Measurements from ENCODE around the gene SEPTIN3. TPM values are rescaled to one million over a fixed set of nuclear protein-coding genes. Genes with fewer than 3 reads are reported as not detected.

Gene SEPTIN3
- total RNA-seq, 4 donors from 2014 or later = 24.3 to 37.9 (median 32.8) TPM

DNA sequence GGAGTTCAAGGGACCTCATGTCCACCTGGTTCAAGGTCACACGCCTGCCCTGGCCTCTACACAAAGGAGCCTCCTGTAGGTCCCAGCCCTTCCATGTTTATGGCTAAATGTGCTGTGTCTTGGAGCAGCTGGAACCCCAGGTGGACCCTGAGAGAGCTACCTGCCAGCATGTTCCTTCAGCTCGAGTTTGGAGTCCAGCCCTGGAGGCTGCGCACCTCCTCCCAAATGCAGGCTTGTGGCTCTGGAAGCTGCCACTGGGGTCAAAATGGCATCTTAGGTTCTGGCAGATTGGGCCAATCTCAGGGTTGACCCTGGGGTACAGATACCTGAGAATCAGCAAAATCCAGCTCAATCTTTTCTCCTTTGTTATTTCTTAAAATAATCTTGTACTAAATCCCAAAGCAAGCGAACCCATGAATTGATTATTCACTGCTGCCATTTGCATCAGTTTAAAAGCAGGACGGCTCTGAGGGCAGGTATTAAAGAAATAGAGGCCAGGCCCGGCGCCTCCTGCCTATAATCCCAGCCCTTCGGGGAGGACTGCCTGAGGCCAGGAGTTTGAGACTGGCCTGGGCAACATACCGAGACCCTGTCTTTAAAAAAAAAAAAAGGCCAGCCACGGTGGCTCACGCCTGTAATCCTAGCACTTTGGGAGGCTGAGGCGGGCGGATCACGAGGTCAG is 45.5 kb upstream of the SEPTIN3 start:
- Histone ChIP-seq H3K27me3 (peaks cover 2 to 36% of the 10 kb centered on the region in 2 donors), H3K4me3 (no peak overlapping the region), H3K36me3 (no peaks in the 10 kb centered on the region), H3K9me3 (no peaks in the 10 kb centered on the region), H3K4me1 (peaks cover 0 to 33% (median 19%) of the 10 kb centered on the region in 4 donors), H3K27ac (no peak overlapping the region)
- TF ChIP-seq CTCF (IDR thresholded peaks at IDR 0.05) = no peak
- no peak for TF ChIP-seq EP300 (IDR thresholded peaks at IDR 0.05)
- no peak for TF ChIP-seq POLR2A (IDR thresholded peaks at IDR 0.05)
- no peak for DNase-seq (ENCODE audit: low spot score in 2 of 2)
- 94% methylated on average over 13 of the region's 14 CpGs for WGBS, 2 donors

DNA sequence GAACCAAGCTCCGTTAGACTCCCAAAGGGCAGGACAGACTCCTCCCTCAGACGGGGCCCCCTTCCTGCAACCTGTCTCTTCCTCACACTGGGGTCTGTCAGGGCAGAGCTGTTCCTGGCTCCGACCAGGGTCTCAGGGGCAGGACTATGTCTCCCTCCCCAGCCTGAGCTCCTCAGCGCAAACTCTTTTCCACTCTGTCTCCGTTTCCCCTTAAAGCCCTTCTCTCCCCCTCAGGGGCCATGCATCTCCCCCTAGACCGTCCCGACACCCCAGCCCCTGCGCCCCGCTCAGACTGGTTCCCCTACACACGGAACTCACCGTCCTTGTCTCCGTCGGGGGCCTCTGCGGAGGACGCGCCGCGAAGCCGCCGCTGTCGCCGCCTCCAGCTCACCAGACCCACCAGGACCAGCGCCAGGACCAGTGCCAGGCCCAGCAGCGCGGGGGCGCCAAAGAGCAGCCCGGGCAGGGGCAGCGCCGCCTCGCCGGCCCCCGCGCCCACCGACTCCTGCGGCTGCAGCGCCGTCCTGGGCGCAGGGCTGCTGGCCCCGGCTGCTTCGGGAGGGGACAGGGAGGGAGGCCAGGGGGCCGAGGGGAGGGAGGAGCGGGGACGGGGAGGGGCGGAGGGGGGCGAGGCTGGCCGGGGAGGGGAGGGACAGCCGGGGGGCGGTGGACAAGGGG is 43.3 kb upstream of the SEPTIN3 start:
- Histone ChIP-seq H3K36me3 (no peaks in the 10 kb centered on the region), H3K4me1 (peaks cover 0 to 16% (median 3%) of the 10 kb centered on the region in 4 donors), H3K27me3 (peaks cover 0 to 21% of the 10 kb centered on the region in 2 donors), H3K27ac (peak overlapping the region in 1 of 4 donors; percentile 88), H3K4me3 (peak overlapping the region in 3 of 4 donors; percentile 23 to 54 (median 53)), H3K9me3 (no peaks in the 10 kb centered on the region)
- peak in 1 of 2 donors; percentile 51 for DNase-seq (ENCODE audit: low spot score in 2 of 2)
- WGBS, 2 donors = 9 to 20% methylated on average over 14 to 34 of the region's 48 CpGs
- TF ChIP-seq CTCF (IDR thresholded peaks at IDR 0.05) = peak; percentile 60 to 74 (median 61)
- no peak for TF ChIP-seq POLR2A (IDR thresholded peaks at IDR 0.05)

GRCh38 chr22:41927813-41928212 is 41.4 kb upstream of the SEPTIN3 start:
- Histone ChIP-seq H3K27ac (no peak overlapping the region), H3K4me3 (no peak overlapping the region), H3K9me3 (no peaks in the 10 kb centered on the region), H3K36me3 (no peaks in the 10 kb centered on the region), H3K4me1 (peaks cover 0 to 16% (median 3%) of the 10 kb centered on the region in 4 donors), H3K27me3 (peaks cover 0 to 21% of the 10 kb centered on the region in 2 donors)
- no peak for DNase-seq (ENCODE audit: low spot score in 2 of 2)
- WGBS, 2 donors = 76 to 82% methylated on average over 6 of the region's 6 CpGs
- no peak for TF ChIP-seq CTCF (IDR thresholded peaks at IDR 0.05)
- TF ChIP-seq POLR2A (IDR thresholded peaks at IDR 0.05) = no peak
- no peak for TF ChIP-seq EP300 (IDR thresholded peaks at IDR 0.05)

- Histone ChIP-seq H3K36me3 (no peaks in the 10 kb centered on the region), H3K27ac (peak overlapping the region in 1 of 4 donors; percentile 7), H3K27me3 (peaks cover 0 to 21% of the 10 kb centered on the region in 2 donors), H3K4me1 (peaks cover 0 to 16% (median 3%) of the 10 kb centered on the region in 4 donors), H3K4me3 (no peak overlapping the region), H3K9me3 (no peaks in the 10 kb centered on the region)
- WGBS, 2 donors = 60 to 75% methylated on average over 14 of the region's 14 CpGs
- TF ChIP-seq EP300 (IDR thresholded peaks at IDR 0.05) (no peak), POLR2A (IDR thresholded peaks at IDR 0.05) (no peak), CTCF (IDR thresholded peaks at IDR 0.05) (no peak)
- DNase-seq (ENCODE audit: low spot score in 2 of 2) = no peak
Observed at GRCh38 chr22:41928593-41929417, 40.4 kb upstream of the SEPTIN3 start.

All from tibial nerve (tissue), 4 donors.